WTC11 (cell line): Measurements from ENCODE around the gene TMEM179. TPM values are rescaled to one million over a fixed set of nuclear protein-coding genes. Genes with fewer than 3 reads are reported as not detected.

Experiments
- ATAC-seq: fragments of 200-7000 bp; cut with Tn5 transposase; 2 replicates; pipeline ENCODE4 v1.10.0; 2021; ENCODE audit warnings: mild to moderate bottlenecking, moderate library complexity
- CTCF ChIA-PET: fragments of 300-600 bp; sonication (Branson Sonifier 250); formaldehyde crosslinking; loops from one replicate; lab custom pipeline; 2021; ENCODE audit warnings: antibody characterized with exemption; lab: Charles Lee
- POLR2A ChIA-PET: fragments of 350-600 bp; sonication (Branson Sonifier 250); formaldehyde crosslinking; loops from one replicate; lab custom pipeline; 2021; ENCODE audit warnings: antibody characterized with exemption; lab: Charles Lee
- DNase-seq: peaks from one replicate; pipeline ENCODE4 v3.0.0; 2021; ENCODE audit warnings: low spot score
- H3K27ac Mint-ChIP-seq: 2 replicates; pipeline ENCODE4 v1.8.0; 2021; ENCODE audit warnings: mixed read lengths
- H3K27me3 Mint-ChIP-seq: 2 replicates; pipeline ENCODE4 v1.8.0; 2021; ENCODE audit warnings: low read depth, mild to moderate bottlenecking, moderate library complexity, mixed read lengths
- H3K36me3 Mint-ChIP-seq: 2 replicates; pipeline ENCODE4 v1.8.0; 2021; ENCODE audit warnings: mixed read lengths
- H3K4me1 Mint-ChIP-seq: 2 replicates; pipeline ENCODE4 v1.8.0; 2022; ENCODE audit warnings: mixed read lengths
- H3K4me3 Mint-ChIP-seq: 2 replicates; pipeline ENCODE4 v1.8.0; 2021; ENCODE audit warnings: mild to moderate bottlenecking, moderate library complexity, mixed read lengths
- H3K9me3 Mint-ChIP-seq: 2 replicates; pipeline ENCODE4 v1.8.0; 2021; ENCODE audit warnings: mixed read lengths
- AR ChIP-seq: fragments of 250-450 bp; sonication (Bioruptor Pico); IDR thresholded peaks from 2 replicates; pipeline ENCODE4 v1.9.0; 2021; ENCODE audit warnings: mild to moderate bottlenecking
- ARID4B ChIP-seq: sonication (generic); formaldehyde crosslinking; IDR thresholded peaks from 2 replicates; pipeline ENCODE4 v1.8.0; 2023; ENCODE audit warnings: missing genetic modification reagents, mild to moderate bottlenecking, borderline replicate concordance
- ATF2 ChIP-seq: sonication (generic); formaldehyde crosslinking; IDR thresholded peaks from 2 replicates; pipeline ENCODE4 v1.8.1; 2022; ENCODE audit warnings: low read depth, missing genetic modification reagents, borderline replicate concordance
- EMX1 ChIP-seq: fragments of 250-450 bp; sonication (Bioruptor Pico); IDR thresholded peaks from 2 replicates; pipeline ENCODE4 v1.8.0; 2021; ENCODE audit warnings: mild to moderate bottlenecking
- FOXJ3 ChIP-seq: sonication (generic); formaldehyde crosslinking; IDR thresholded peaks from 2 replicates; pipeline ENCODE4 v1.9.0; 2021; ENCODE audit warnings: missing genetic modification reagents, mild to moderate bottlenecking, borderline replicate concordance
- FOXP1 ChIP-seq: sonication (generic); formaldehyde crosslinking; IDR thresholded peaks from 2 replicates; pipeline ENCODE4 v1.8.0; 2022; ENCODE audit warnings: missing genetic modification reagents, mild to moderate bottlenecking, moderate library complexity, borderline replicate concordance
- GABPB1 ChIP-seq: sonication (generic); formaldehyde crosslinking; IDR thresholded peaks from 2 replicates; pipeline ENCODE4 v1.8.1; 2023; ENCODE audit warnings: mild to moderate bottlenecking, missing genetic modification reagents
- IRF2 ChIP-seq: sonication (generic); formaldehyde crosslinking; IDR thresholded peaks from 2 replicates; pipeline ENCODE4 v1.8.0; 2022; ENCODE audit warnings: low read depth, missing genetic modification reagents, borderline replicate concordance
- MYBL2 ChIP-seq: sonication (generic); formaldehyde crosslinking; IDR thresholded peaks from 2 replicates; pipeline ENCODE4 v1.8.1; 2023; ENCODE audit warnings: mild to moderate bottlenecking, moderate library complexity, missing genetic modification reagents
- NR1H2 ChIP-seq: sonication (generic); formaldehyde crosslinking; IDR thresholded peaks from 2 replicates; pipeline ENCODE4 v1.9.0; 2021; ENCODE audit warnings: mild to moderate bottlenecking, moderate library complexity, missing genetic modification reagents
- PREB ChIP-seq: sonication (generic); formaldehyde crosslinking; IDR thresholded peaks from 2 replicates; pipeline ENCODE4 v1.8.1; 2022; ENCODE audit warnings: mild to moderate bottlenecking, missing genetic modification reagents, moderate library complexity, borderline replicate concordance
- RORB ChIP-seq: fragments of 250-450 bp; sonication (Bioruptor Pico); IDR thresholded peaks from 2 replicates; pipeline ENCODE4 v1.9.0; 2021; ENCODE audit warnings: mild to moderate bottlenecking
- SMAD3 ChIP-seq: sonication (generic); formaldehyde crosslinking; IDR thresholded peaks from 2 replicates; pipeline ENCODE4 v1.8.0; 2022; ENCODE audit warnings: missing genetic modification reagents, mild to moderate bottlenecking, borderline replicate concordance
- SOX15 ChIP-seq: fragments of 250-450 bp; sonication (Bioruptor Pico); IDR thresholded peaks from 2 replicates; pipeline ENCODE4 v1.9.0; 2021; ENCODE audit warnings: mild to moderate bottlenecking
- USF2 ChIP-seq: sonication (generic); formaldehyde crosslinking; IDR thresholded peaks from 2 replicates; pipeline ENCODE4 v1.8.1; 2023; ENCODE audit warnings: mild to moderate bottlenecking, missing genetic modification reagents, moderate library complexity
- ZNF121 ChIP-seq: sonication (generic); formaldehyde crosslinking; IDR thresholded peaks from 2 replicates; pipeline ENCODE4 v1.8.0; 2023; ENCODE audit warnings: missing genetic modification reagents
- ZNF317 ChIP-seq: sonication (generic); formaldehyde crosslinking; IDR thresholded peaks from 2 replicates; pipeline ENCODE4 v1.8.1; 2023; ENCODE audit warnings: low read depth, mild to moderate bottlenecking, moderate library complexity, missing genetic modification reagents, borderline replicate concordance
- total RNA-seq: library from RNA; stranded (reverse); gene quantifications from 3 replicates; pipeline ENCODE4 v1.2.3, GENCODE V29; 2021

TMEM179 gene
- total RNA-seq, 1 experiment from 2014 or later, result 2.4 TPM

- no peaks in the 10 kb centered on the region for H3K4me1 Mint-ChIP-seq
- ATAC-seq (no peak), DNase-seq (no peak)
- no peaks in the 10 kb centered on the region for H3K9me3 Mint-ChIP-seq
- no peaks in the 10 kb centered on the region for H3K27me3 Mint-ChIP-seq
- POLR2A ChIA-PET, result no interaction called here
- TF ChIP-seq SMAD3 (CRISPR knock-in tag) (no peak), PREB (CRISPR knock-in tag) (no peak), AR (CRISPR knock-in tag) (no peak), EMX1 (CRISPR knock-in tag) (no peak), ARID4B (CRISPR knock-in tag) (no peak), SOX15 (CRISPR knock-in tag) (no peak), FOXJ3 (CRISPR knock-in tag) (no peak), NR1H2 (CRISPR knock-in tag) (no peak), IRF2 (CRISPR knock-in tag) (no peak), MYBL2 (CRISPR knock-in tag) (no peak), USF2 (CRISPR knock-in tag) (no peak), ATF2 (CRISPR knock-in tag) (no peak), ZNF121 (no peak), ZNF317 (no peak), FOXP1 (no peak), RORB (CRISPR knock-in tag) (no peak), GABPB1 (CRISPR knock-in tag) (no peak)
- no peak overlapping the region for H3K4me3 Mint-ChIP-seq
- CTCF ChIA-PET, result interaction anchor here (0.6 to 3.2 kb wide), 3 partner anchors 10 to 487 kb away, joined by 3 to 20 read pairs (median 3); no protein-coding TSS in a partner anchor
- H3K36me3 Mint-ChIP-seq, result no peaks in the 10 kb centered on the region
- H3K27ac Mint-ChIP-seq, result no peak overlapping the region
Observed at GRCh38 chr14:104573930-104574329, 30.6 kb downstream of the TMEM179 start.
